Activated naive CD4-positive, alpha-beta T cell treated with anti-CD3 and anti-CD28 coated beads, Interleukin-2, amount 50 U/mL, for 72 hours (primary cell): ENCODE data around the gene RBMS1. TPM values are rescaled to one million over a fixed set of nuclear protein-coding genes. Genes with fewer than 3 reads are reported as not detected.

Source experiments
- ATAC-seq, 2 donors: fragments of 150-1000 bp; cut with Tn5 transposase; 2 replicates each; pipeline ENCODE4 v1.10.0; 2021; ENCODE audit warnings: mild to moderate bottlenecking in 2 of 2, moderate library complexity in 2 of 2
- DNase-seq, 2 donors: peaks; one replicate each; pipeline ENCODE4 v3.0.0; 2021 to 2022; ENCODE audit warnings: low spot score in 2 of 2
- H3K27ac Mint-ChIP-seq, 2 donors: one replicate each; pipeline ENCODE4 v1.8.0; 2022; ENCODE audit warnings: mild to moderate bottlenecking in 2 of 2, mixed read lengths in 2 of 2
- H3K36me3 Mint-ChIP-seq, 2 donors: one replicate each; pipeline ENCODE4 v1.8.0; 2022; ENCODE audit warnings: mixed read lengths in 2 of 2
- H3K9me3 Mint-ChIP-seq, 2 donors: one replicate each; pipeline ENCODE4 v1.8.0; 2022; ENCODE audit warnings: mixed read lengths in 2 of 2
- total RNA-seq, 2 donors: library from RNA; stranded (reverse); gene quantifications; one replicate each; pipeline ENCODE4 v1.2.3, GENCODE V29; 2022

RBMS1 gene
- total RNA-seq, 2 donors from 2014 or later = 33.8 to 52.9 TPM

- no peak for DNase-seq
- ATAC-seq = no peak
- peaks cover 7 to 22% of the 10 kb centered on the region in 2 donors for H3K36me3 Mint-ChIP-seq
- H3K27ac Mint-ChIP-seq = no peak overlapping the region
- H3K9me3 Mint-ChIP-seq = peaks cover 0 to 5% of the 10 kb centered on the region in 2 donors
Measured at GRCh38 chr2:160356485-160356884, 137.1 kb downstream of the RBMS1 start.

- ATAC-seq = no peak
- peak overlapping the region in 1 of 2 donors; percentile 76 for H3K27ac Mint-ChIP-seq
- peaks cover 0 to 5% of the 10 kb centered on the region in 2 donors for H3K9me3 Mint-ChIP-seq
Measured at GRCh38 chr2:160355080-160355479, 138.5 kb downstream of the RBMS1 start.

GRCh38 chr2:160354677-160355076 is 138.9 kb downstream of the RBMS1 start:
- no peak for DNase-seq
- H3K9me3 Mint-ChIP-seq = peaks cover 0 to 5% of the 10 kb centered on the region in 2 donors
- no peak for ATAC-seq
- peak overlapping the region in 1 of 2 donors; percentile 58 for H3K27ac Mint-ChIP-seq
- peaks cover 11 to 27% of the 10 kb centered on the region in 2 donors for H3K36me3 Mint-ChIP-seq

More at GRCh38 chr2:160355080-160355479, 138.5 kb downstream of the RBMS1 start:
- no peak for DNase-seq
- H3K36me3 Mint-ChIP-seq = peaks cover 11 to 23% of the 10 kb centered on the region in 2 donors

DNA sequence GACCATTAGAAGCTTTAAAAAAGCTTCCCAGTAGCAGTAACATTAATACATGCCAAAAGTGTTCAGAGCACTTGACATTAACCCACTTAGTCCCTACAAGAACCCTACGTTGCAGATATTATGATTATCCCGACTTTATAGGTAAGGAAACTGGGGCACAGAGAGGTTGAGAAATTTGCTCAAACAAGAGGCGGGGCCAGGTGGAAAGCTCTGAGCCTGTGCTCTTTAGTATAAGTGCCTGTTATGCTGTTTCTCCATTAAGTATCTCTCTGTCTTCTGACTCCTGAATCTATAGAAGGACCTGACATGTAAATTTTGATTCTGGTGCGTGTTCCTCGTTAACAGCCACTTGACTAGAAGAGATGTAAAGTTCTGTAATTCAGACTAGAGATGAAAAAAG is 139.8 kb downstream of the RBMS1 start:
- Mint-ChIP-seq H3K9me3 (peaks cover 0 to 5% of the 10 kb centered on the region in 2 donors), H3K27ac (no peak overlapping the region), H3K36me3 (peaks cover 11 to 27% of the 10 kb centered on the region in 2 donors)
- DNase-seq (no peak), ATAC-seq (no peak)

DNA sequence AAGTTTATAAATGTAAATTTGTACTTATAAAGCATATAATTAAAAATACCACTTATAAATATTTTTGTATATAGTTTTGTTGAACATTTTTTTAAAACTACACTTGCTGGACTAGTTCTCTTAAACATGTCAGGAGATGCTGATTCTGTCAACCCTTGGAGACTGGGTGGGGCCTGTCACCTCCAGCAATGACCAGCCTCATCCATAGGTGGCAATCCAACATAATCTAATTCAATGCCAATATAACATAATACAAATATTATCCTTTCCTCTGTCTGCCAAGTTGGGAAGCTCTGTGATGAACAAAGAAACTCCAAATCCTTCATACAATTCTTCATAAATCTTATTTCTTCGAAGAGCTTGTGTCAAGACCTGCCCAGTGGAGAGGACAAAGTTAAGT is 140.4 kb downstream of the RBMS1 start:
- H3K27ac Mint-ChIP-seq = no peak overlapping the region
- H3K36me3 Mint-ChIP-seq = peaks cover 10 to 25% of the 10 kb centered on the region in 2 donors

GRCh38 chr2:160352500-160352899 is 141.1 kb downstream of the RBMS1 start:
- H3K9me3 Mint-ChIP-seq = no peaks in the 10 kb centered on the region
- peaks cover 5 to 18% of the 10 kb centered on the region in 2 donors for H3K36me3 Mint-ChIP-seq
- no peak for DNase-seq
- no peak overlapping the region for H3K27ac Mint-ChIP-seq
- ATAC-seq = no peak

More for the DNA sequence above, 140.4 kb downstream of the RBMS1 start:
- H3K9me3 Mint-ChIP-seq = peaks cover 0 to 4% of the 10 kb centered on the region in 2 donors
- DNase-seq (no peak), ATAC-seq (peak; percentile 52 to 62)

DNA sequence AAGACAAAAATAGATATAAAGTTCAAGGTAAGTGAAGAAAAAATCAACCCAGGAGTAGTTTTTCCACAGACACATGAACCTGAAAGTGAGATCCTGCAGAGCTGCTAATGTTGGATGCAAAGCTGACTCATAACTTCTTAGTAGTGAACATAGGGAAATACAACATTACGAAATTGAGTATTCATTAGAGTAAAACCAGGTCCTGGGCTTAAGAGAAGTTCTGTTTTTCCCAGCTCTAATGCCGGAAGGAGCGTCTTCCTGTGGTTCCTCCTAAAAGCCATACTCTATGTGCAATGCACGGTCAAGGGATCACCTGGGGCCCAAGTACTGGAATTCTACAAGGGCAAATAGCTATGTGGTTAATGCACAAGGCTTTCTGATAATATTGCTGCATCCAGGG is 141.7 kb downstream of the RBMS1 start:
- Mint-ChIP-seq H3K27ac (no peak overlapping the region), H3K36me3 (peaks cover 5 to 13% of the 10 kb centered on the region in 2 donors), H3K9me3 (no peaks in the 10 kb centered on the region)
- peak; percentile 34 to 68 for ATAC-seq
- no peak for DNase-seq

- H3K9me3 Mint-ChIP-seq = no peaks in the 10 kb centered on the region
Measured at GRCh38 chr2:160349306-160349705, 144.3 kb downstream of the RBMS1 start.

GRCh38 chr2:160347269-160347863 is 146.2 kb downstream of the RBMS1 start:
- DNase-seq (no peak), ATAC-seq (peak; percentile 60 to 62)
- Mint-ChIP-seq H3K9me3 (no peaks in the 10 kb centered on the region), H3K27ac (no peak overlapping the region), H3K36me3 (peaks cover 5% of the 10 kb centered on the region in 2 donors)

More at GRCh38 chr2:160349306-160349705, 144.3 kb downstream of the RBMS1 start:
- DNase-seq (no peak), ATAC-seq (no peak)
- Mint-ChIP-seq H3K27ac (no peak overlapping the region), H3K36me3 (peaks cover 5% of the 10 kb centered on the region in 2 donors)

DNA sequence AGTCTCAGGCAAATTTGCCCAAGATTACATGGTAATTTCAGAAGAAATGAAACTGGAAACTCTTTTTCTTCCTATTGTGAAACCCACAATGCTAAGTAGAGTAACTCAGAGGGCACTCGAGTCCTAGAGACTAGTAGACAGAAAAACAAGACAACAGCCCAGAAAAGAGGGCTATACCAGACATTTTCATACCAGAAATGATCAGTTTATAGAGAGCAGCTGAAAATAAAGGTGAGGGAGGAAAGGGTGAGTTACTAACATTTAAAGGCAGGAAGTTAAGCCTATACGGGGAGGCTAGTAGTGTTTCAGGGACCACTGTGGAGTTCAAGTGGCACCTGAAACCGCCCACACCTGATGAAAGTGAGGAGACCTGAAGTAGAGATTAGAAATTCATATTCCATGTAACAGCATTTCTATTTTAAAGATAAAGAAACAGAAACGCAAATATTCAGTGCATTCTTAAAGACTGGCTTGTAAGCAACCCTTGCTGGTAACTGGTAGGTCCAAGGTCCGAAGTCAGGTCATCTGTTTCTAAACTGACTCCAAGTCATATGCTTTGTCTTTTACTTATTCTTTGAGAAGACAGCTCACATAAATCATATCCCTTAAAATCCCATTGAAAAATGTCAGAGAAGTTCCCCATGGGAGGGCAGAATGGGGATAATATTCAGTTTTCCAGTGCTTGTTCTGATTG is 148.4 kb downstream of the RBMS1 start:
- ATAC-seq = peak; percentile 73 to 85
- peaks cover 2 to 5% of the 10 kb centered on the region in 2 donors for H3K36me3 Mint-ChIP-seq
- no peak for DNase-seq
- peak overlapping the region; percentile 76 to 79 for H3K27ac Mint-ChIP-seq
- no peaks in the 10 kb centered on the region for H3K9me3 Mint-ChIP-seq

DNA sequence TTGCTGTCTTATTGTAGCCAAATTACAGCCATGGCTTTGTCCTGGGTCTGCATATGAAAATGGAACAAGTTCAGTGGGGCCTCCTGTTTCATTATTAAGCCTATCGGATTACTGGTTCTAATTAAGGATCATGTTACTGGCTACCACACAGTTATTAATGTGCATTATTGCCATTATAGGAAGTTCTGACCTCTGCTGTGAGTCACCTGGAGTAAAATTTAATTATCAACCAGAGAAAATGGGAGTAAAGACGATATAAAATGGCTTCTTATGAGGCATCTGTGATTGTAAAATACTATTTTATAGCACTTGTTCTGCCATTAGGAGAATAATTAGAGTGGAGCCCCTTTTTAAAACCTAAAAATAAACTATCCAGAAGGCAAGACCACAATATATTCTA is 150.2 kb downstream of the RBMS1 start:
- DNase-seq (no peak), ATAC-seq (no peak)
- Mint-ChIP-seq H3K36me3 (no peaks in the 10 kb centered on the region), H3K9me3 (no peaks in the 10 kb centered on the region), H3K27ac (no peak overlapping the region)

GRCh38 chr2:160339726-160340125 is 153.9 kb downstream of the RBMS1 start:
- Mint-ChIP-seq H3K9me3 (no peaks in the 10 kb centered on the region), H3K27ac (no peak overlapping the region), H3K36me3 (no peaks in the 10 kb centered on the region)
- DNase-seq (no peak), ATAC-seq (no peak)

DNA sequence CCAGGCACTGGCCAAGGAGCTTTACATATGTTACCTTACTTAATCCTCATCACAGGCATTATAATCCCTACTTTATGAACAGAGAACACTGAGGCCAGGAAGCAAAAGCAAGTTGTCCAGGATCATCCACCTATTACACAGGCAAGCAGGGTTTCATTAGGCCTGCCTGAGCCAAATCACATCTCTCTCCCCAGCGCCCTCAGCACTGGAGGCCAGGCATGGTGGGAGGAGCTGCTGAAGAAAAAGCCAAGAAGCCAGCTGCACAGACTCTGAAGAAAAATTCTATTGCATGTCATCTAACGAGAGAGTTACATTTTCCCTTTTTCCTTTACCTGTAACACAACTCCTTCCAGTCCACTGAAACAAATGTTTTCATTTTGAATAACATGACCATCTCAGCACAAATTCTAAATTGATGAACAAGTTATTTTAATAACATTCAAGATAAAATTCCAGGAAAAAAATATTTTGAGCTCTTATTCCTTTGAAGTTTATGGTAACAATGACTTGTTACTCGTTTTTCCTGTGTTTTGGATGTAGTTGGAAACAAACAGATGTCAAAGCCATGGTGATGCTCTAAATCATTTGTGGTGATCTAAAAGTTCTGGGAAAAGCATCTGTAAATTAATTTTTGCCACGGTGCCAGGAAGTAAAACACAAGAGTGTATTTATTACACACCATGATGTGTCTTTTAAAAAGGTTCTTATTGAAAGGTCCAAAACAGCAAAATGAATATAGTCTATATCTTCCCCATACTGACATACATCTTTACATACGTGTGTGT is 154.5 kb downstream of the RBMS1 start:
- ATAC-seq (no peak), DNase-seq (no peak)
- Mint-ChIP-seq H3K36me3 (no peaks in the 10 kb centered on the region), H3K9me3 (no peaks in the 10 kb centered on the region), H3K27ac (peak overlapping the region in 1 of 2 donors; percentile 60)

GRCh38 chr2:160337728-160338127 is 155.9 kb downstream of the RBMS1 start:
- ATAC-seq (no peak), DNase-seq (no peak)
- no peak overlapping the region for H3K27ac Mint-ChIP-seq
- H3K9me3 Mint-ChIP-seq = no peaks in the 10 kb centered on the region
- H3K36me3 Mint-ChIP-seq = no peaks in the 10 kb centered on the region

GRCh38 chr2:160336635-160337034 is 157.0 kb downstream of the RBMS1 start:
- no peaks in the 10 kb centered on the region for H3K36me3 Mint-ChIP-seq
- ATAC-seq (no peak), DNase-seq (no peak)
- H3K9me3 Mint-ChIP-seq = no peaks in the 10 kb centered on the region
- H3K27ac Mint-ChIP-seq = no peak overlapping the region

DNA sequence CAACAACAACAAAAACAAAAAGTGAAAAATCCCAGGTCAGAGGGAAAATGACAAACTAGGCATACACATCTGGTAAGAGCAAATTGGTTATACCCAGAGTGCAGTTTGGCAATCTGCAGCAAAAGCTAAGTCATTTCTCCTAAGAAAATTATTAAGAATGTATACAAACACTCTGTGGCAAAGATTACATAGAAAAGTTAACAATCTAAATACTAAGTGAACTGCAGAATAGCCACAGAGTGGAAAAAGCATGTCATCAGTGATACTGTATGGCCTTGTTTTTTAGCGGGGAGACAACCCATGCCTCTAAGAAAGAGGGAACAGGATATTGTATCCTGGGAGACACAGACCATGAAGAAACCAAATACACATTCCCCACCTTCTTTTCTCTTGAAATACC is 157.5 kb downstream of the RBMS1 start:
- peak in 1 of 2 donors; percentile 54 for ATAC-seq

GRCh38 chr2:160335441-160335840 is 158.2 kb downstream of the RBMS1 start:
- H3K27ac Mint-ChIP-seq = no peak overlapping the region
- DNase-seq = no peak
- ATAC-seq = no peak
- H3K36me3 Mint-ChIP-seq = no peaks in the 10 kb centered on the region
- H3K9me3 Mint-ChIP-seq = no peaks in the 10 kb centered on the region

More for the DNA sequence above, 157.5 kb downstream of the RBMS1 start:
- Mint-ChIP-seq H3K36me3 (no peaks in the 10 kb centered on the region), H3K27ac (peak overlapping the region in 1 of 2 donors; percentile 1), H3K9me3 (no peaks in the 10 kb centered on the region)
- no peak for DNase-seq
